Nephron progenitor cell (in vitro differentiated cells): ENCODE data around the gene COL24A1.

ENCODE experiments used
- DNase-seq: peaks from one replicate; pipeline ENCODE4 v3.0.0; 2021
- H3K27ac Mint-ChIP-seq: 2 replicates; pipeline ENCODE4 v1.8.0; 2021; ENCODE audit warnings: mild to moderate bottlenecking, moderate library complexity, mixed read lengths
- H3K27me3 Mint-ChIP-seq: 2 replicates; pipeline ENCODE4 v1.8.0; 2021; ENCODE audit warnings: mild to moderate bottlenecking, low read depth, mixed read lengths; ENCODE audit not compliant: poor library complexity
- H3K36me3 Mint-ChIP-seq: 2 replicates; pipeline ENCODE4 v1.8.0; 2021; ENCODE audit warnings: low read depth, mixed read lengths
- H3K4me1 Mint-ChIP-seq: 2 replicates; pipeline ENCODE4 v1.8.0; 2021; ENCODE audit warnings: mixed read lengths
- H3K4me3 Mint-ChIP-seq: 2 replicates; pipeline ENCODE4 v1.8.0; 2021; ENCODE audit warnings: mild to moderate bottlenecking, moderate library complexity, mixed read lengths
- H3K9me3 Mint-ChIP-seq: 2 replicates; pipeline ENCODE4 v1.8.0; 2021; ENCODE audit warnings: mild to moderate bottlenecking, moderate library complexity, mixed read lengths
- CTCF ChIP-seq: fragments of 200-600 bp; sonication (generic); IDR thresholded peaks from 2 replicates; pipeline ENCODE4 v1.5.0; 2021; ENCODE audit warnings: antibody characterized with exemption

Gene COL24A1

GRCh38 chr1:85892366-85892765 is 264.2 kb downstream of the COL24A1 start:
- no peak for TF ChIP-seq CTCF
- Mint-ChIP-seq H3K9me3 (no peaks in the 10 kb centered on the region), H3K4me1 (no peaks in the 10 kb centered on the region), H3K27ac (no peak overlapping the region), H3K36me3 (no peaks in the 10 kb centered on the region), H3K27me3 (peaks cover 4% of the 10 kb centered on the region), H3K4me3 (no peak overlapping the region)
- no peak for DNase-seq

- H3K9me3 Mint-ChIP-seq: no peaks in the 10 kb centered on the region
- no peaks in the 10 kb centered on the region for H3K4me1 Mint-ChIP-seq
- H3K4me3 Mint-ChIP-seq: no peak overlapping the region
- no peaks in the 10 kb centered on the region for H3K36me3 Mint-ChIP-seq
- no peak for TF ChIP-seq CTCF
- peaks cover 4% of the 10 kb centered on the region for H3K27me3 Mint-ChIP-seq
- H3K27ac Mint-ChIP-seq: no peak overlapping the region
- no peak for DNase-seq
Observed at GRCh38 chr1:85889870-85890269, 266.7 kb downstream of the COL24A1 start.

- no peaks in the 10 kb centered on the region for H3K36me3 Mint-ChIP-seq
- H3K4me3 Mint-ChIP-seq: no peak overlapping the region
- no peak for DNase-seq
- H3K27ac Mint-ChIP-seq: no peak overlapping the region
- no peaks in the 10 kb centered on the region for H3K9me3 Mint-ChIP-seq
- TF ChIP-seq CTCF: no peak
- H3K27me3 Mint-ChIP-seq: peaks cover 4% of the 10 kb centered on the region
- no peaks in the 10 kb centered on the region for H3K4me1 Mint-ChIP-seq
Observed at GRCh38 chr1:85888921-85889320, 267.7 kb downstream of the COL24A1 start.

GRCh38 chr1:85884372-85885035 is 272.1 kb downstream of the COL24A1 start:
- no peak for DNase-seq
- Mint-ChIP-seq H3K36me3 (no peaks in the 10 kb centered on the region), H3K27ac (no peak overlapping the region), H3K4me3 (no peak overlapping the region), H3K4me1 (no peaks in the 10 kb centered on the region), H3K27me3 (peaks cover 4% of the 10 kb centered on the region), H3K9me3 (no peaks in the 10 kb centered on the region)
- TF ChIP-seq CTCF: peak; percentile 58

GRCh38 chr1:85867189-85867588 is 289.4 kb downstream of the COL24A1 start:
- Mint-ChIP-seq H3K27me3 (no peaks in the 10 kb centered on the region), H3K4me1 (no peaks in the 10 kb centered on the region)
- TF ChIP-seq CTCF: no peak

GRCh38 chr1:85865213-85865612 is 291.4 kb downstream of the COL24A1 start:
- H3K36me3 Mint-ChIP-seq: no peaks in the 10 kb centered on the region
- DNase-seq: no peak
- no peak for TF ChIP-seq CTCF
- no peaks in the 10 kb centered on the region for H3K9me3 Mint-ChIP-seq
- no peak overlapping the region for H3K4me3 Mint-ChIP-seq
- H3K27me3 Mint-ChIP-seq: peaks cover 3% of the 10 kb centered on the region
- no peaks in the 10 kb centered on the region for H3K4me1 Mint-ChIP-seq
- no peak overlapping the region for H3K27ac Mint-ChIP-seq

More at GRCh38 chr1:85867189-85867588, 289.4 kb downstream of the COL24A1 start:
- Mint-ChIP-seq H3K27ac (no peak overlapping the region), H3K9me3 (no peaks in the 10 kb centered on the region), H3K4me3 (no peak overlapping the region), H3K36me3 (no peaks in the 10 kb centered on the region)
- no peak for DNase-seq
